GM12878 (cell line): ENCODE data around the gene EMC1.

Experiments
- NFYA ChIP-seq: IDR thresholded peaks from 2 replicates; pipeline ENCODE4 v1.6.1; 2011; ENCODE audit warnings: low read depth, mild to moderate bottlenecking, low read length, improper control_type of control experiment, borderline replicate concordance
- POLR2AphosphoS5 ChIP-seq: IDR thresholded peaks from 2 replicates; pipeline ENCODE4 v1.6.1; 2011; ENCODE audit warnings: mild to moderate bottlenecking, low read length, inconsistent platforms
- STAT1 ChIP-seq: fragments of 450-650 bp; conservative IDR thresholded peaks from 2 replicates; pipeline ENCODE4 v1.6.1; 2014; ENCODE audit warnings: antibody characterized with exemption, mild to moderate bottlenecking
- TF ChIP-seq, protein P1 (sequence below), 3 experiments: IDR thresholded peaks in 2 of 3; conservative IDR thresholded peaks in 1 of 3; 2 replicates each; pipeline ENCODE4 v1.5.1; 2011; ENCODE audit warnings: low read depth in 3 of 3, low read length in 3 of 3, mild to moderate bottlenecking in 3 of 3, control low read depth in 2 of 3, moderate library complexity in 2 of 3, inconsistent platforms in 1 of 3, mixed read lengths in 1 of 3; ENCODE audit not compliant: control insufficient read depth in 2 of 3, insufficient read depth in 1 of 3; ENCODE audit errors: extremely low read depth in 1 of 3

DNA sequence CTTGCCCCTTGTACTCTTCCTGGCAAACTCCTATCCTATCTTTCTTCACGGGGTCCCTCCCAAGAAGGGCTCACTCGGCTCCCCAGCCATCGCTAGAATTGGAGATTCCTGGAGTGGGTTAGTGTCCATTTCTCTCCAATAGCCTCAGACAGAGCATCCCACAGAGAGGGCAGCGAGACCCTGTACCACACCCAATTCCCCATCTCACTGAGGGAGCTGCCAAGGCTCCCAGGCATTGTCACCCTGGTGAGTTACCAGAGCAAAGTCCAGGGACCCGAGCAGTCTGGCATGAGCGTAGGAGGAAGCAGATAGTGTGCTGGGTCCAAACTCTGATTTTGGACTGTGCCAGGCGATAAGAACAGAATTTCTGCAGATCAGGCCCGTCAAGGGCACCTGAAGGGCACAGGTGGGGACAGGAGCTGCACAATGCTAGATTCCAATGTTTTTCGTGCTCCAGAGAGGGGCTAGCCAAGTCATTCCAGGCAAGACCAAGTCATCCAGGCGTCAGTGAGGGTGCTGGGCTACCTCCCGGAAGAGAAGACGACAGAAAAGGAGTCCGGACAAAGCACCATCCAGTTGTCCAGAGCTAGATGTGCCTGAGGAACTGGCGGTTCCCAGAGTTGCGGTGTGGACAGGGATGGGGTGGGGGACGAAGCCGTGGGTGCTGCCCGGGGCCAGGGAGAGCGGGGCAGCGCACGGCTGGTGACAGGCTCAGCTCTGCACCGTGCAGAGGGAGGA lies 22.0 kb upstream of the EMC1 start:
- TF ChIP-seq STAT1 (no peak), POLR2AphosphoS5 (no peak), NFYA (no peak)
- TF ChIP-seq, protein P1, sequence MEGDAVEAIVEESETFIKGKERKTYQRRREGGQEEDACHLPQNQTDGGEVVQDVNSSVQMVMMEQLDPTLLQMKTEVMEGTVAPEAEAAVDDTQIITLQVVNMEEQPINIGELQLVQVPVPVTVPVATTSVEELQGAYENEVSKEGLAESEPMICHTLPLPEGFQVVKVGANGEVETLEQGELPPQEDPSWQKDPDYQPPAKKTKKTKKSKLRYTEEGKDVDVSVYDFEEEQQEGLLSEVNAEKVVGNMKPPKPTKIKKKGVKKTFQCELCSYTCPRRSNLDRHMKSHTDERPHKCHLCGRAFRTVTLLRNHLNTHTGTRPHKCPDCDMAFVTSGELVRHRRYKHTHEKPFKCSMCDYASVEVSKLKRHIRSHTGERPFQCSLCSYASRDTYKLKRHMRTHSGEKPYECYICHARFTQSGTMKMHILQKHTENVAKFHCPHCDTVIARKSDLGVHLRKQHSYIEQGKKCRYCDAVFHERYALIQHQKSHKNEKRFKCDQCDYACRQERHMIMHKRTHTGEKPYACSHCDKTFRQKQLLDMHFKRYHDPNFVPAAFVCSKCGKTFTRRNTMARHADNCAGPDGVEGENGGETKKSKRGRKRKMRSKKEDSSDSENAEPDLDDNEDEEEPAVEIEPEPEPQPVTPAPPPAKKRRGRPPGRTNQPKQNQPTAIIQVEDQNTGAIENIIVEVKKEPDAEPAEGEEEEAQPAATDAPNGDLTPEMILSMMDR (IDR thresholded peaks at IDR 0.05 in 2 of 3, conservative IDR thresholded peaks at IDR 0.05 in 1 of 3; ENCODE audit: control insufficient read depth in 2 of 3, extremely low read depth in 1 of 3, insufficient read depth in 1 of 3, low read depth in 3 of 3, low read length in 3 of 3): no peak
